PC-9 (cell line): ENCODE measurements around the gene PDE4D.

ENCODE experiments used
- EZH2 ChIP-seq: fragments of 200-600 bp; sonication (generic); IDR thresholded peaks from 2 replicates; pipeline ENCODE4 v1.8.0; 2017; ENCODE audit warnings: antibody characterized with exemption, low read depth
- TF ChIP-seq, protein P1 (sequence below): fragments of 200-600 bp; sonication (generic); conservative IDR thresholded peaks from 2 replicates; pipeline ENCODE4 v1.6.1; 2017; ENCODE audit warnings: mixed run types, antibody characterized with exemption, mild to moderate bottlenecking, moderate library complexity

DNA sequence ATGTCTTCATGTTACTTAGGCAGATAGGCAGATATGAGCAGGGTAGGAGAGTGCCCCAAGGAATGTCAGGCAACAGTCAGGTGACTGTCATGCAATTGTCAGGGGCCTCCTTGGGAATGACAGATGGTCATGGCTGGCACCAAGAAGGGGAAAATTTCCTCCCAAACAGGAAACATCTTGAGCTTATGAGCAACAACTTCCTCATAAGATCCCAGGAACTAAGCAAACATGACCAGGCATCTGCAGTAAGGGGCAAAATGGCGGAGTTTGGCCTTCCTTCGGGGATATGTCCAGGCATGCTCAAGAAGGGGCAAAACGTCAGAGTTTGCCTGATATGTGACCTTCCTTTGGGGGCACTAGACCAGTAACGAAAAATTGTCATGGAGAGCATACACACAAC is 591.8 kb downstream of the PDE4D start:
- TF ChIP-seq, protein P1, sequence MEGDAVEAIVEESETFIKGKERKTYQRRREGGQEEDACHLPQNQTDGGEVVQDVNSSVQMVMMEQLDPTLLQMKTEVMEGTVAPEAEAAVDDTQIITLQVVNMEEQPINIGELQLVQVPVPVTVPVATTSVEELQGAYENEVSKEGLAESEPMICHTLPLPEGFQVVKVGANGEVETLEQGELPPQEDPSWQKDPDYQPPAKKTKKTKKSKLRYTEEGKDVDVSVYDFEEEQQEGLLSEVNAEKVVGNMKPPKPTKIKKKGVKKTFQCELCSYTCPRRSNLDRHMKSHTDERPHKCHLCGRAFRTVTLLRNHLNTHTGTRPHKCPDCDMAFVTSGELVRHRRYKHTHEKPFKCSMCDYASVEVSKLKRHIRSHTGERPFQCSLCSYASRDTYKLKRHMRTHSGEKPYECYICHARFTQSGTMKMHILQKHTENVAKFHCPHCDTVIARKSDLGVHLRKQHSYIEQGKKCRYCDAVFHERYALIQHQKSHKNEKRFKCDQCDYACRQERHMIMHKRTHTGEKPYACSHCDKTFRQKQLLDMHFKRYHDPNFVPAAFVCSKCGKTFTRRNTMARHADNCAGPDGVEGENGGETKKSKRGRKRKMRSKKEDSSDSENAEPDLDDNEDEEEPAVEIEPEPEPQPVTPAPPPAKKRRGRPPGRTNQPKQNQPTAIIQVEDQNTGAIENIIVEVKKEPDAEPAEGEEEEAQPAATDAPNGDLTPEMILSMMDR, result no peak
- no peak for TF ChIP-seq EZH2
